Right atrium auricular region (tissue), 2 donors: ENCODE measurements around the gene DKC1. TPM values are rescaled to one million over a fixed set of nuclear protein-coding genes. Genes with fewer than 3 reads are reported as not detected.
"Not testable (repeated sequence)": the region's sequence is repeated elsewhere in the genome, so short reads cannot be mapped to it uniquely, and the experiment has no call there.

Experiments used
- DNase-seq: peaks from one replicate; pipeline ENCODE4 v3.0.0-alpha.2; 2019; ENCODE audit warnings: low spot score
- H3K27ac ChIP-seq, 2 donors: fragments of 200-600 bp; sonication (generic); 1 replicate in 1 of 2; 2 replicates in 1 of 2; pipeline ENCODE4 v1.5.1; 2016 to 2019
- H3K27me3 ChIP-seq, 2 donors: fragments of 200-600 bp; sonication (generic); one replicate each; pipeline versions ENCODE4 v1.5.1 to v1.6.0; 2017 to 2019
- H3K36me3 ChIP-seq: fragments of 200-600 bp; sonication (generic); one replicate; pipeline ENCODE4 v1.5.1; 2016
- H3K4me1 ChIP-seq, 2 donors: fragments of 200-600 bp; sonication (generic); one replicate each; pipeline versions ENCODE4 v1.5.1 to v1.6.0; 2017 to 2019
- H3K4me3 ChIP-seq, 2 donors: fragments of 200-600 bp; sonication (generic); 1 replicate in 1 of 2; 2 replicates in 1 of 2; pipeline ENCODE4 v1.5.1; 2017 to 2019; ENCODE audit warnings: mild to moderate bottlenecking in 1 of 2, moderate library complexity in 1 of 2
- H3K9me3 ChIP-seq, 2 donors: fragments of 200-600 bp; sonication (generic); one replicate each; pipeline ENCODE4 v1.5.1; 2019
- CTCF ChIP-seq, 2 donors: fragments of 200-600 bp; sonication (generic); IDR thresholded peaks; one replicate each; pipeline ENCODE4 v1.5.1; 2019; ENCODE audit warnings: antibody characterized with exemption in 2 of 2
- total RNA-seq, 2 donors: library from RNA; depleted of rRNA; stranded (reverse); fragments of >200 nt; gene quantifications; one replicate each; pipeline ENCODE4 v1.1.0, GENCODE V29; 2016

DKC1 gene
- total RNA-seq, 2 donors from 2014 or later: 13.5 to 15.2 TPM

- DNase-seq: no peak
- H3K4me1 ChIP-seq: no peaks in the 10 kb centered on the region
- H3K36me3 ChIP-seq: no peaks in the 10 kb centered on the region
- H3K27me3 ChIP-seq: no peaks in the 10 kb centered on the region
- H3K9me3 ChIP-seq: no peaks in the 10 kb centered on the region
- H3K27ac ChIP-seq: no peak overlapping the region
- no peak for TF ChIP-seq CTCF (IDR thresholded peaks at IDR 0.05)
- no peak overlapping the region for H3K4me3 ChIP-seq
Observed at GRCh38 chrX:154818916-154819770, 56.5 kb downstream of the DKC1 start.

- no peak overlapping the region for H3K27ac ChIP-seq
- H3K36me3 ChIP-seq: no peaks in the 10 kb centered on the region
- H3K4me1 ChIP-seq: no peaks in the 10 kb centered on the region
- DNase-seq: no peak
- TF ChIP-seq CTCF (IDR thresholded peaks at IDR 0.05): no peak
- H3K4me3 ChIP-seq: no peak overlapping the region
- H3K9me3 ChIP-seq: no peaks in the 10 kb centered on the region
- no peaks in the 10 kb centered on the region for H3K27me3 ChIP-seq
Observed at GRCh38 chrX:154819771-154820341, 57.2 kb downstream of the DKC1 start.

GRCh38 chrX:154821523-154821922 is 58.9 kb downstream of the DKC1 start:
- DNase-seq: no peak
- no peaks in the 10 kb centered on the region for H3K4me1 ChIP-seq
- no peaks in the 10 kb centered on the region for H3K9me3 ChIP-seq
- no peak overlapping the region for H3K27ac ChIP-seq
- TF ChIP-seq CTCF (IDR thresholded peaks at IDR 0.05): no peak
- no peak overlapping the region for H3K4me3 ChIP-seq
- H3K36me3 ChIP-seq: no peaks in the 10 kb centered on the region
- H3K27me3 ChIP-seq: no peaks in the 10 kb centered on the region

- no peak for DNase-seq
- no peak overlapping the region for H3K27ac ChIP-seq
- no peak for TF ChIP-seq CTCF (IDR thresholded peaks at IDR 0.05)
- no peaks in the 10 kb centered on the region for H3K27me3 ChIP-seq
- no peak overlapping the region for H3K4me3 ChIP-seq
- H3K9me3 ChIP-seq: no peaks in the 10 kb centered on the region
- H3K36me3 ChIP-seq: no peaks in the 10 kb centered on the region
- no peaks in the 10 kb centered on the region for H3K4me1 ChIP-seq
Observed at GRCh38 chrX:154822029-154822428, 59.4 kb downstream of the DKC1 start.

GRCh38 chrX:154824638-154825037 is 62.0 kb downstream of the DKC1 start:
- H3K4me1 ChIP-seq: no peaks in the 10 kb centered on the region

DNA sequence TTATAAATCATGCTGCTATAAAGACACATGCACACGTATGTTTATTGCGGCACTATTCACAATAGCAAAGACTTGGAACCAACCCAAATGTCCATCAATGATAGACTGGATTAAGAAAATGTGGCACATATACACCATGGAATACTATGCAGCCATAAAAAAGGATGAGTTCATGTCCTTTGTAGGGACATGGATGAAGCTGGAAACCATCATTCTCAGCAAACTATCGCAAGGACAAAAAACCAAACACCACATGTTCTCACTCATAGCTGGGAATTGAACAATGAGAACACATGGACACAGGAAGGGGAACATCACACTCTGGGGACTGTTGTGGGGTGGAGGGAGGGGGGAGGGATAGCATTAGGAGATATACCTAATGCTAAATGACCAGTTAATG is 62.9 kb downstream of the DKC1 start:
- H3K4me3 ChIP-seq, H3K27ac ChIP-seq, H3K36me3 ChIP-seq, H3K9me3 ChIP-seq, H3K27me3 ChIP-seq, DNase-seq, H3K4me1 ChIP-seq: not testable (repeated sequence)

More at GRCh38 chrX:154824638-154825037, 62.0 kb downstream of the DKC1 start:
- TF ChIP-seq CTCF (IDR thresholded peaks at IDR 0.05): no peak
- no peaks in the 10 kb centered on the region for H3K36me3 ChIP-seq
- H3K27me3 ChIP-seq: no peaks in the 10 kb centered on the region
- no peak overlapping the region for H3K4me3 ChIP-seq
- no peaks in the 10 kb centered on the region for H3K9me3 ChIP-seq
- no peak for DNase-seq
- no peak overlapping the region for H3K27ac ChIP-seq

Other genes with a start within 250 kb of the DKC1 start
- 10 to 100 TPM; 47.1 to 61.2 TPM for gene FAM3A, start 246.6 kb upstream of the DKC1 start, total RNA-seq
- gene G6PD, start 216.0 kb upstream of the DKC1 start, total RNA-seq: 10 to 100 TPM; 14.9 to 42.2 TPM
- 1 to 10 TPM; 7.2 to 9.0 TPM for gene IKBKG, start 215.2 kb upstream of the DKC1 start, total RNA-seq
- not detected for gene CTAG1A, start 177.7 kb upstream of the DKC1 start, total RNA-seq
- gene CTAG1B, start 143.6 kb upstream of the DKC1 start, total RNA-seq: not detected
- gene CTAG2, start 109.3 kb upstream of the DKC1 start, total RNA-seq: not detected
- 10 to 100 TPM; 13.5 to 16.9 TPM for gene GAB3, start 11.8 kb upstream of the DKC1 start, total RNA-seq
- gene MPP1, start 42.6 kb downstream of the DKC1 start, total RNA-seq: 10 to 100 TPM; 20.1 to 27.5 TPM
- not detected for gene SMIM9, start 71.8 kb downstream of the DKC1 start, total RNA-seq
- 10 to 100 TPM in 1 of 2 donors, 1 to 10 TPM in 1; 8.4 to 12.2 TPM for gene F8A1, start 123.5 kb downstream of the DKC1 start, total RNA-seq